Type B pancreatic cell (in vitro differentiated cells): ENCODE data around the gene EIF2S3. TPM values are rescaled to one million over a fixed set of nuclear protein-coding genes. Genes with fewer than 3 reads are reported as not detected.
A peak's percentile ranks its signal among the peaks of the same experiment; 100 is the strongest.

Experiments used
- DNase-seq: peaks from one replicate; pipeline ENCODE4 v3.0.0; 2021; ENCODE audit warnings: mixed read lengths; ENCODE audit not compliant: unreplicated experiment; ENCODE audit errors: extremely low spot score
- H3K27ac Mint-ChIP-seq: 2 replicates; pipeline ENCODE4 v1.8.0; 2021; ENCODE audit warnings: mild to moderate bottlenecking, mixed read lengths
- H3K27me3 Mint-ChIP-seq: 2 replicates; pipeline ENCODE4 v1.8.0; 2021; ENCODE audit warnings: mixed read lengths
- H3K36me3 Mint-ChIP-seq: 2 replicates; pipeline ENCODE4 v1.8.0; 2021; ENCODE audit warnings: mixed read lengths
- H3K4me1 Mint-ChIP-seq: one replicate; pipeline ENCODE4 v1.8.0; 2021; ENCODE audit warnings: mixed read lengths; ENCODE audit not compliant: unreplicated experiment
- H3K4me3 Mint-ChIP-seq: 2 replicates; pipeline ENCODE4 v1.8.0; 2021; ENCODE audit warnings: mild to moderate bottlenecking, mixed read lengths
- H3K9me3 Mint-ChIP-seq: 2 replicates; pipeline ENCODE4 v1.8.0; 2021; ENCODE audit warnings: mixed read lengths
- total RNA-seq: library from RNA; stranded (reverse); gene quantifications from 2 replicates; pipeline ENCODE4 v1.2.1, GENCODE V29; 2021; ENCODE audit warnings: low replicate concordance
- TF ChIP-seq, protein P1 (sequence below): fragments of 200-600 bp; sonication (generic); conservative IDR thresholded peaks from 2 replicates; pipeline ENCODE4 v1.5.0; 2021; ENCODE audit warnings: antibody characterized with exemption, mild to moderate bottlenecking

EIF2S3 gene
- total RNA-seq, 1 donor from 2014 or later: 418 TPM

DNA sequence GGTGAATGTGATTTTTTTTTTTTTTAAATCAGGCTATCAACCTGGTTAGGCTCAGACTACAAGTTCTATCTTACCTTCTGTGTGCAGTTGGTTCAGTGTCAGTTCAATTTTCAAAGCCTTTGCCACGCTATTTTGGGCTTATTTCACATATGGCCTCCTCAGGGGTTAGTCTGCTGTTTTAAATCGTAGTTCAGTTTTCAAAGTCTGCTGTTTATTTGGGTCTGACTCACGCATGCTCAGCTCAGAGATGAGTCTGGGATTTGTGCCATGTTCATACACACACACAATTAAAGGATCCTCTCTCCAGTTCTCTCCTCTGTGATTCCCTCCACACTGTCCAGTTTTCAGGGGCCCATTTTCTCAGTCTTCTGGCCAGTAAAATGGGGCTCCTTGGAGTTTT, 62.5 kb downstream of the EIF2S3 start:
- TF ChIP-seq, protein P1, sequence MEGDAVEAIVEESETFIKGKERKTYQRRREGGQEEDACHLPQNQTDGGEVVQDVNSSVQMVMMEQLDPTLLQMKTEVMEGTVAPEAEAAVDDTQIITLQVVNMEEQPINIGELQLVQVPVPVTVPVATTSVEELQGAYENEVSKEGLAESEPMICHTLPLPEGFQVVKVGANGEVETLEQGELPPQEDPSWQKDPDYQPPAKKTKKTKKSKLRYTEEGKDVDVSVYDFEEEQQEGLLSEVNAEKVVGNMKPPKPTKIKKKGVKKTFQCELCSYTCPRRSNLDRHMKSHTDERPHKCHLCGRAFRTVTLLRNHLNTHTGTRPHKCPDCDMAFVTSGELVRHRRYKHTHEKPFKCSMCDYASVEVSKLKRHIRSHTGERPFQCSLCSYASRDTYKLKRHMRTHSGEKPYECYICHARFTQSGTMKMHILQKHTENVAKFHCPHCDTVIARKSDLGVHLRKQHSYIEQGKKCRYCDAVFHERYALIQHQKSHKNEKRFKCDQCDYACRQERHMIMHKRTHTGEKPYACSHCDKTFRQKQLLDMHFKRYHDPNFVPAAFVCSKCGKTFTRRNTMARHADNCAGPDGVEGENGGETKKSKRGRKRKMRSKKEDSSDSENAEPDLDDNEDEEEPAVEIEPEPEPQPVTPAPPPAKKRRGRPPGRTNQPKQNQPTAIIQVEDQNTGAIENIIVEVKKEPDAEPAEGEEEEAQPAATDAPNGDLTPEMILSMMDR: no peak
- H3K27me3 Mint-ChIP-seq: no peaks in the 10 kb centered on the region
- peaks cover 9% of the 10 kb centered on the region for H3K4me1 Mint-ChIP-seq
- no peak overlapping the region for H3K4me3 Mint-ChIP-seq
- H3K36me3 Mint-ChIP-seq: no peaks in the 10 kb centered on the region
- peak overlapping the region; percentile 34 for H3K27ac Mint-ChIP-seq
- DNase-seq: no peak
- H3K9me3 Mint-ChIP-seq: no peaks in the 10 kb centered on the region

DNA sequence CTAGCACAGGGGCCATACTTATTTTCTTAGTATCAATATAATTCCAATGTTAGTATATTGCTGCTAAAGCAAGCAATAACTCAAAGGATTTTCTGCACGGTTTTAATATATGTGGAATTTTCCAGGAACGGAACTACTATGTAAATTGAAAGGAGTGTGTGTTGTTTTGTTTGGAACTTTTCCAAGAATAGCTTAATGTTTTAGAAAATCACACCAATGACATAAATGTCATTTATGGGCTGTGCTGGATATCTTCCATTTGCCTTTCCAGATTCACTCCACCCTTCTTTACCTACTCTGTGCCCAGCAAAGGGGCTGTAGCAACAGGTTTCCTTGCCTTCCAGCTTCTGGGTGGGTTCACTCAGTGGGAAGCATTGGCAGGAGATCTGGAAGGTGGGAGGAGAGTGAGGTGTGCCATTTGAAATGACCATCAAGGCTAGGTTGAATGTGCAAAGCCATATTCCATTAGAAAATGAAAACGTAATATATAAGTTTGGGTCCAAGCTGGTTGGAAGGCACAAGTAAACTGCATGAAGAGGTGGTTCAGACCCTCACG, 69.6 kb downstream of the EIF2S3 start:
- Mint-ChIP-seq H3K27ac (peak overlapping the region; percentile 34), H3K9me3 (no peaks in the 10 kb centered on the region), H3K4me3 (no peak overlapping the region), H3K36me3 (no peaks in the 10 kb centered on the region), H3K27me3 (no peaks in the 10 kb centered on the region), H3K4me1 (peaks cover 11% of the 10 kb centered on the region)
- TF ChIP-seq, protein P1: no peak
- DNase-seq: no peak

DNA sequence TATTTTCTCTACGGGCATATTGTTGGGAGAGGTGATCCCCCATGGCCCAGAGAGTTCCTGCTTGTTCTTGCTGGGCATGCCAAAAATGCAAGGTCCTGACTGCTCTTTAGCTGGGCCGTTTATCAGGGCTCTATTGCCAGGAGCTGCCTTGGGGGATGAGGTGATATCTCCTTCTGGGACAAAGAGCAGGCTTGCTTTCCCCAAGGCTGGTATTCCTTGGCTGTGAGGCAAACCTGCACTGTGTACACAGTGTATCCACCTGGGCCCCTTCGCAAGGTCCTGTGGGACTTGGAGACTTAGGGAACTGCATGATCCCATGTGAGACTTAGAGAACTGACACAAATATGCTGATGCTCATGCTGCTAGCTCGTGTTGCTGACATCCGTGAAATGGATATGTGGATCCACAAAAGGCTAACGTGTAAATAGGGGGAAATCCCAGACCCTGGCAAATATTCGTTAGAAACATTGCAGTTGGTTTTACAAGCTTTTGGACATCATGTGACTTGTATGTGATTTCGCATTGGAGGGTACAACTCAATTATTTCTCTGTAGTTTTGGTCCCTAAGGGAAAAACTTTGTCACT, 70.4 kb downstream of the EIF2S3 start:
- Mint-ChIP-seq H3K27ac (peak overlapping the region; percentile 34), H3K4me3 (no peak overlapping the region), H3K27me3 (no peaks in the 10 kb centered on the region), H3K4me1 (peaks cover 11% of the 10 kb centered on the region), H3K9me3 (no peaks in the 10 kb centered on the region), H3K36me3 (no peaks in the 10 kb centered on the region)
- TF ChIP-seq, protein P1: no peak
- DNase-seq: no peak

Other genes starting within 250 kb of the EIF2S3 start
- gene APOO, start 147.0 kb upstream of the EIF2S3 start, total RNA-seq: 45.8 and 78.2 TPM in 2 replicates
- gene CXorf58, start 146.9 kb upstream of the EIF2S3 start, total RNA-seq: 0.40 TPM in 1 of 2 replicates, not detected in the other
- gene KLHL15, start 27.8 kb upstream of the EIF2S3 start, total RNA-seq: 12.0 and 17.6 TPM in 2 replicates
- gene ZFX, start 94.8 kb downstream of the EIF2S3 start, total RNA-seq: 68.8 and 79.7 TPM in 2 replicates